SK-N-SH (cell line): ENCODE measurements around the gene CAST. TPM values are rescaled to one million over a fixed set of nuclear protein-coding genes. Genes with fewer than 3 reads are reported as not detected.

Experiments
- CTCF ChIA-PET: fragments of 300-600, 350-600 bp; formaldehyde crosslinking; extraction: SDS; loops from one replicate; lab custom pipeline; 2021; lab: Yijun Ruan, JAX
- POLR2A ChIA-PET: fragments of 350-600 bp; sonication (Branson Sonifier 250); formaldehyde crosslinking; extraction: SDS; loops from one replicate; lab custom pipeline; 2020; ENCODE audit warnings: antibody characterized with exemption, inconsistent platforms; lab: Yijun Ruan, JAX
- DNase-seq: peaks from one replicate; pipeline ENCODE4 v3.0.0; 2012
- H2AFZ ChIP-seq: fragments of 200-600 bp; sonication (generic); 2 replicates; pipeline ENCODE4 v1.8.1; 2016; ENCODE audit warnings: antibody characterized with exemption, mild to moderate bottlenecking, low read depth
- H3F3A ChIP-seq: fragments of 200-600 bp; sonication (generic); replicated peaks from 2 replicates; pipeline ENCODE3; 2016; ENCODE audit warnings: antibody characterized with exemption, mild to moderate bottlenecking; ENCODE audit not compliant: insufficient read depth
- H3K27ac ChIP-seq, 2 experiments: fragments of 200-500 bp in 1 of 2; fragments of 200-600 bp in 1 of 2; sonication (Bioruptor generic) in 1 of 2; sonication (generic), shearing (Covaris generic) in 1 of 2; 2 replicates each; pipeline versions ENCODE4 v1.5.1 to v1.6.1; 2014 to 2016; ENCODE audit warnings: low read depth in 2 of 2, inconsistent platforms in 1 of 2, low read length in 1 of 2, mild to moderate bottlenecking in 1 of 2, mixed read lengths in 1 of 2
- H3K27me3 ChIP-seq: fragments of 200-600 bp; sonication (generic), shearing (Covaris generic); 2 replicates; pipeline ENCODE4 v1.6.1; 2016; ENCODE audit warnings: mixed run types; ENCODE audit not compliant: insufficient read depth
- H3K36me3 ChIP-seq, 2 experiments: fragments of 200-500 bp in 1 of 2; fragments of 200-600 bp in 1 of 2; sonication (Bioruptor generic) in 1 of 2; sonication (generic) in 1 of 2; replicated peaks in 1 of 2; 2 replicates each; pipeline versions ENCODE3 to v1.5.1; 2014 to 2016; ENCODE audit warnings: low read length in 1 of 2, mild to moderate bottlenecking in 1 of 2; ENCODE audit not compliant: insufficient read depth in 2 of 2, control insufficient read depth in 1 of 2
- H3K4me1 ChIP-seq, 2 experiments: fragments of 200-500 bp in 1 of 2; fragments of 200-600 bp in 1 of 2; sonication (Bioruptor generic) in 1 of 2; sonication (generic), shearing (Covaris generic) in 1 of 2; 2 replicates each; pipeline versions ENCODE4 v1.5.1 to v1.6.1; 2014 to 2016; ENCODE audit warnings: low read depth in 1 of 2, low read length in 1 of 2, mixed run types in 1 of 2; ENCODE audit not compliant: insufficient read depth in 2 of 2, control insufficient read depth in 1 of 2
- H3K4me2 ChIP-seq: fragments of 200-600 bp; sonication (generic), shearing (Covaris generic); 2 replicates; pipeline ENCODE4 v1.6.1; 2017; ENCODE audit warnings: mixed run types
- H3K4me3 ChIP-seq, 2 experiments: fragments of 200-500 bp in 1 of 2; fragments of 200-600 bp in 1 of 2; sonication (Bioruptor generic) in 1 of 2; sonication (generic), shearing (Covaris generic) in 1 of 2; 2 replicates each; pipeline versions ENCODE4 v1.5.1 to v1.8.1; 2014 to 2016; ENCODE audit warnings: low read depth in 2 of 2, inconsistent platforms in 1 of 2, low read length in 1 of 2, mild to moderate bottlenecking in 1 of 2, mixed read lengths in 1 of 2, moderate library complexity in 1 of 2
- H3K79me2 ChIP-seq: fragments of 200-600 bp; sonication (generic); 2 replicates; pipeline ENCODE4 v1.8.1; 2017; ENCODE audit warnings: mild to moderate bottlenecking; ENCODE audit not compliant: insufficient read depth
- H3K9ac ChIP-seq: fragments of 200-600 bp; sonication (generic); 2 replicates; pipeline ENCODE4 v1.6.1; 2017; ENCODE audit warnings: mixed run types
- H3K9me2 ChIP-seq: fragments of 200-600 bp; sonication (generic); 2 replicates; pipeline ENCODE4 v1.6.1; 2017; ENCODE audit warnings: mixed run types
- H3K9me3 ChIP-seq: fragments of 200-600 bp; sonication (generic); 2 replicates; pipeline ENCODE4 v1.6.1; 2017; ENCODE audit warnings: mixed run types, mild to moderate bottlenecking, moderate library complexity
- H4K20me1 ChIP-seq: fragments of 200-600 bp; sonication (generic); 2 replicates; pipeline ENCODE4 v1.6.1; 2017; ENCODE audit warnings: mild to moderate bottlenecking, mixed run types; ENCODE audit not compliant: insufficient read depth
- CHD2 ChIP-seq: fragments of 150-350 bp; IDR thresholded peaks from 2 replicates; pipeline ENCODE4 v1.6.1; 2018; ENCODE audit warnings: low read length; ENCODE audit not compliant: partially characterized antibody
- EP300 ChIP-seq, 2 experiments: IDR thresholded peaks; 2 replicates each; pipeline versions ENCODE4 v1.4.0 to v1.6.1; 2012; ENCODE audit warnings: borderline replicate concordance in 1 of 2, low read depth in 1 of 2, low read length in 1 of 2
- EZH2phosphoT487 ChIP-seq: fragments of 200-600 bp; sonication (generic); IDR thresholded peaks from 2 replicates; pipeline ENCODE4 v1.6.1; 2017; ENCODE audit warnings: low read depth, mixed run types, mild to moderate bottlenecking, antibody characterized with exemption, moderate library complexity, borderline replicate concordance
- FOSL2 ChIP-seq: IDR thresholded peaks from 2 replicates; pipeline ENCODE4 v1.4.0; 2012; ENCODE audit warnings: low read depth, mild to moderate bottlenecking, moderate library complexity, borderline replicate concordance
- GATA2 ChIP-seq: sonication (generic); formaldehyde crosslinking; IDR thresholded peaks from 2 replicates; pipeline ENCODE4 v1.5.0; 2020; ENCODE audit warnings: mild to moderate bottlenecking, missing genetic modification reagents
- JUND ChIP-seq: IDR thresholded peaks from 2 replicates; pipeline ENCODE4 v1.4.0; 2012
- MAX ChIP-seq: IDR thresholded peaks from 2 replicates; pipeline ENCODE4 v1.4.0; 2012; ENCODE audit warnings: low read depth
- MXI1 ChIP-seq: IDR thresholded peaks from 2 replicates; pipeline ENCODE4 v1.6.1; 2012; ENCODE audit warnings: mild to moderate bottlenecking, low read depth, low read length, improper control_type of control experiment
- NFIC ChIP-seq: IDR thresholded peaks from 2 replicates; pipeline ENCODE4 v1.4.0; 2012; ENCODE audit warnings: borderline replicate concordance
- PBX3 ChIP-seq: IDR thresholded peaks from 2 replicates; pipeline ENCODE4; 2012
- POLR2AphosphoS5 ChIP-seq: IDR thresholded peaks from 2 replicates; pipeline ENCODE4 v1.6.1; 2012; ENCODE audit warnings: low read depth, low read length
- RAD21 ChIP-seq: IDR thresholded peaks from 2 replicates; pipeline ENCODE4 v1.6.1; 2012; ENCODE audit warnings: mild to moderate bottlenecking, low read length
- RFX5 ChIP-seq: IDR thresholded peaks from 2 replicates; pipeline ENCODE4 v1.6.1; 2012; ENCODE audit warnings: mild to moderate bottlenecking, improper control_type of control experiment, low read length
- RXRA ChIP-seq: IDR thresholded peaks from 2 replicates; pipeline ENCODE4 v1.4.0; 2012; ENCODE audit warnings: low read depth, mild to moderate bottlenecking, borderline replicate concordance
- SMC3 ChIP-seq: IDR thresholded peaks from 2 replicates; pipeline ENCODE4 v1.6.1; 2012; ENCODE audit warnings: low read depth, low read length, improper control_type of control experiment
- USF1 ChIP-seq: IDR thresholded peaks from 2 replicates; pipeline ENCODE4 v1.4.0; 2012; ENCODE audit warnings: low read depth, borderline replicate concordance
- YY1 ChIP-seq: IDR thresholded peaks from 2 replicates; pipeline ENCODE4 v1.4.0; 2012; ENCODE audit warnings: low read depth, mild to moderate bottlenecking
- WGBS: methylation state at CpG from one replicate; pipeline ENCODE4 v1.1.6; 2017; ENCODE audit warnings: low lambda C conversion rate; 5-methylcytosine and 5-hydroxymethylcytosine counted together
- polyA plus RNA-seq, 3 experiments: library from polyadenylated mRNA; depleted of rRNA; stranded (reverse); fragments of >200 nt; gene quantifications; 2 replicates each; pipeline ENCODE4 v1.2.3, GENCODE V29; 2012
- TF ChIP-seq, protein P1 (sequence below): fragments of 150-350 bp; IDR thresholded peaks from 2 replicates; pipeline ENCODE4 v1.6.1; 2016; ENCODE audit warnings: mild to moderate bottlenecking, low read depth, low read length
- TF ChIP-seq, protein P2 (sequence below): IDR thresholded peaks from 2 replicates; pipeline ENCODE4 v1.4.0; 2012; ENCODE audit warnings: low read depth, borderline replicate concordance
- TF ChIP-seq, protein P3 (sequence below): IDR thresholded peaks from 2 replicates; pipeline ENCODE4 v1.6.1; 2012; ENCODE audit warnings: mild to moderate bottlenecking, low read depth, low read length, moderate library complexity

CAST gene
- polyA plus RNA-seq, 1 of the 3 experiments (the other 2 are of a cell fraction), result 82.9 TPM

- no peak overlapping the region for H3K9ac ChIP-seq
- no peaks in the 10 kb centered on the region for H4K20me1 ChIP-seq
- H3K27ac ChIP-seq, result no peak overlapping the region
- no peak overlapping the region for H2AFZ ChIP-seq
- no peaks in the 10 kb centered on the region for H3K9me2 ChIP-seq
- H3K79me2 ChIP-seq, result no peaks in the 10 kb centered on the region
- ChIA-PET POLR2A (no interaction called here), CTCF (interaction anchor here (0.9 to 2.2 kb wide), 4 partner anchors 58 to 418 kb away, joined by 3 to 8 read pairs (median 5); no protein-coding TSS in a partner anchor)
- no peak for DNase-seq
- H3K4me1 ChIP-seq, result peaks cover 0 to 14% of the 10 kb centered on the region in 2 experiments; a peak in 1 of 4 replicates
- no peaks in the 10 kb centered on the region for H3K9me3 ChIP-seq
- 76% methylated on average over 5 of the region's 5 CpGs for WGBS
- H3K36me3 ChIP-seq, result peaks cover 74 to 94% of the 10 kb centered on the region in 2 experiments
- TF ChIP-seq MAX (no peak), YY1 (no peak), GATA2 (CRISPR knock-in tag) (no peak), USF1 (no peak), FOSL2 (no peak), JUND (no peak), SMC3 (no peak), CHD2 (no peak), EZH2phosphoT487 (no peak), MXI1 (no peak), RFX5 (no peak), PBX3 (no peak), NFIC (no peak), RAD21 (no peak), POLR2AphosphoS5 (no peak), EP300 (IDR thresholded peaks at IDR 0.05; ENCODE audit: borderline replicate concordance in 1 of 2, low read depth in 1 of 2, low read length in 1 of 2) (no peak), RXRA (no peak)
- TF ChIP-seq, protein P1, sequence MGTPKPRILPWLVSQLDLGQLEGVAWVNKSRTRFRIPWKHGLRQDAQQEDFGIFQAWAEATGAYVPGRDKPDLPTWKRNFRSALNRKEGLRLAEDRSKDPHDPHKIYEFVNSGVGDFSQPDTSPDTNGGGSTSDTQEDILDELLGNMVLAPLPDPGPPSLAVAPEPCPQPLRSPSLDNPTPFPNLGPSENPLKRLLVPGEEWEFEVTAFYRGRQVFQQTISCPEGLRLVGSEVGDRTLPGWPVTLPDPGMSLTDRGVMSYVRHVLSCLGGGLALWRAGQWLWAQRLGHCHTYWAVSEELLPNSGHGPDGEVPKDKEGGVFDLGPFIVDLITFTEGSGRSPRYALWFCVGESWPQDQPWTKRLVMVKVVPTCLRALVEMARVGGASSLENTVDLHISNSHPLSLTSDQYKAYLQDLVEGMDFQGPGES, result no peak
- TF ChIP-seq, protein P2, sequence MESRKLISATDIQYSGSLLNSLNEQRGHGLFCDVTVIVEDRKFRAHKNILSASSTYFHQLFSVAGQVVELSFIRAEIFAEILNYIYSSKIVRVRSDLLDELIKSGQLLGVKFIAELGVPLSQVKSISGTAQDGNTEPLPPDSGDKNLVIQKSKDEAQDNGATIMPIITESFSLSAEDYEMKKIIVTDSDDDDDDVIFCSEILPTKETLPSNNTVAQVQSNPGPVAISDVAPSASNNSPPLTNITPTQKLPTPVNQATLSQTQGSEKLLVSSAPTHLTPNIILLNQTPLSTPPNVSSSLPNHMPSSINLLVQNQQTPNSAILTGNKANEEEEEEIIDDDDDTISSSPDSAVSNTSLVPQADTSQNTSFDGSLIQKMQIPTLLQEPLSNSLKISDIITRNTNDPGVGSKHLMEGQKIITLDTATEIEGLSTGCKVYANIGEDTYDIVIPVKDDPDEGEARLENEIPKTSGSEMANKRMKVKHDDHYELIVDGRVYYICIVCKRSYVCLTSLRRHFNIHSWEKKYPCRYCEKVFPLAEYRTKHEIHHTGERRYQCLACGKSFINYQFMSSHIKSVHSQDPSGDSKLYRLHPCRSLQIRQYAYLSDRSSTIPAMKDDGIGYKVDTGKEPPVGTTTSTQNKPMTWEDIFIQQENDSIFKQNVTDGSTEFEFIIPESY, result no peak
- TF ChIP-seq, protein P3, sequence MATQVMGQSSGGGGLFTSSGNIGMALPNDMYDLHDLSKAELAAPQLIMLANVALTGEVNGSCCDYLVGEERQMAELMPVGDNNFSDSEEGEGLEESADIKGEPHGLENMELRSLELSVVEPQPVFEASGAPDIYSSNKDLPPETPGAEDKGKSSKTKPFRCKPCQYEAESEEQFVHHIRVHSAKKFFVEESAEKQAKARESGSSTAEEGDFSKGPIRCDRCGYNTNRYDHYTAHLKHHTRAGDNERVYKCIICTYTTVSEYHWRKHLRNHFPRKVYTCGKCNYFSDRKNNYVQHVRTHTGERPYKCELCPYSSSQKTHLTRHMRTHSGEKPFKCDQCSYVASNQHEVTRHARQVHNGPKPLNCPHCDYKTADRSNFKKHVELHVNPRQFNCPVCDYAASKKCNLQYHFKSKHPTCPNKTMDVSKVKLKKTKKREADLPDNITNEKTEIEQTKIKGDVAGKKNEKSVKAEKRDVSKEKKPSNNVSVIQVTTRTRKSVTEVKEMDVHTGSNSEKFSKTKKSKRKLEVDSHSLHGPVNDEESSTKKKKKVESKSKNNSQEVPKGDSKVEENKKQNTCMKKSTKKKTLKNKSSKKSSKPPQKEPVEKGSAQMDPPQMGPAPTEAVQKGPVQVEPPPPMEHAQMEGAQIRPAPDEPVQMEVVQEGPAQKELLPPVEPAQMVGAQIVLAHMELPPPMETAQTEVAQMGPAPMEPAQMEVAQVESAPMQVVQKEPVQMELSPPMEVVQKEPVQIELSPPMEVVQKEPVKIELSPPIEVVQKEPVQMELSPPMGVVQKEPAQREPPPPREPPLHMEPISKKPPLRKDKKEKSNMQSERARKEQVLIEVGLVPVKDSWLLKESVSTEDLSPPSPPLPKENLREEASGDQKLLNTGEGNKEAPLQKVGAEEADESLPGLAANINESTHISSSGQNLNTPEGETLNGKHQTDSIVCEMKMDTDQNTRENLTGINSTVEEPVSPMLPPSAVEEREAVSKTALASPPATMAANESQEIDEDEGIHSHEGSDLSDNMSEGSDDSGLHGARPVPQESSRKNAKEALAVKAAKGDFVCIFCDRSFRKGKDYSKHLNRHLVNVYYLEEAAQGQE, result no peak
- no peak overlapping the region for H3K4me3 ChIP-seq
- peaks cover 33% of the 10 kb centered on the region for H3F3A ChIP-seq
- H3K4me2 ChIP-seq, result no peak overlapping the region
- H3K27me3 ChIP-seq, result no peaks in the 10 kb centered on the region
These were observed 83.8 kb downstream of the CAST start for GRCh38 chr5:96745844-96746531.
